Measurements from ENCODE around the gene DDAH1. TPM values are rescaled to one million over a fixed set of nuclear protein-coding genes. Genes with fewer than 3 reads are reported as not detected.

The DDAH1 gene
- total and polyA plus RNA-seq, 2 donors: 12.3 to 32.9 TPM

- no peak for DNase-seq (ENCODE audit: extremely low spot score)
- Histone ChIP-seq H3K36me3 (ENCODE audit: insufficient read depth) (no peaks in the 10 kb centered on the region), H3K4me3 (ENCODE audit: low read depth, low read length) (no peak overlapping the region), H3K4me1 (ENCODE audit: insufficient read depth) (no peaks in the 10 kb centered on the region), H3K27ac (ENCODE audit: low read depth) (no peak overlapping the region)
- WGBS: 80% methylated on average over 4 of the region's 4 CpGs
These were observed 175.1 kb downstream of the DDAH1 start for GRCh38 chr1:85289848-85290335.

- DNase-seq (ENCODE audit: extremely low spot score): no peak
- WGBS: 88% methylated on average over 9 of the region's 9 CpGs
These were observed 175.6 kb downstream of the DDAH1 start for GRCh38 chr1:85289207-85289847.

GRCh38 chr1:85284202-85284601, 180.8 kb downstream of the DDAH1 start:
- Histone ChIP-seq H3K4me3 (ENCODE audit: low read depth, low read length) (no peak overlapping the region), H3K27ac (ENCODE audit: low read depth) (no peak overlapping the region), H3K36me3 (ENCODE audit: insufficient read depth) (no peaks in the 10 kb centered on the region), H3K4me1 (ENCODE audit: insufficient read depth) (no peaks in the 10 kb centered on the region)
- DNase-seq (ENCODE audit: extremely low spot score): no peak
- 93% methylated on average over 2 of the region's 2 CpGs for WGBS

More at GRCh38 chr1:85289207-85289847, 175.6 kb downstream of the DDAH1 start:
- no peaks in the 10 kb centered on the region for H3K4me1 ChIP-seq (ENCODE audit: insufficient read depth)
- no peak overlapping the region for H3K4me3 ChIP-seq (ENCODE audit: low read depth, low read length)
- no peaks in the 10 kb centered on the region for H3K36me3 ChIP-seq (ENCODE audit: insufficient read depth)
- H3K27ac ChIP-seq (ENCODE audit: low read depth): no peak overlapping the region

- Histone ChIP-seq H3K36me3 (ENCODE audit: insufficient read depth) (no peaks in the 10 kb centered on the region), H3K27ac (ENCODE audit: low read depth) (no peak overlapping the region), H3K4me3 (ENCODE audit: low read depth, low read length) (no peak overlapping the region), H3K4me1 (ENCODE audit: insufficient read depth) (no peaks in the 10 kb centered on the region)
- WGBS: 78% methylated on average over 11 of the region's 11 CpGs
- no peak for DNase-seq (ENCODE audit: extremely low spot score)
These were observed 181.3 kb downstream of the DDAH1 start for GRCh38 chr1:85283475-85284199.

GRCh38 chr1:85282424-85282823, 182.5 kb downstream of the DDAH1 start:
- 90% methylated on average over 1 of the region's 1 CpG for WGBS
- no peaks in the 10 kb centered on the region for H3K36me3 ChIP-seq (ENCODE audit: insufficient read depth)
- DNase-seq (ENCODE audit: extremely low spot score): no peak
- H3K27ac ChIP-seq (ENCODE audit: low read depth): no peak overlapping the region
- H3K4me1 ChIP-seq (ENCODE audit: insufficient read depth): no peaks in the 10 kb centered on the region
- H3K4me3 ChIP-seq (ENCODE audit: low read depth, low read length): no peak overlapping the region

GRCh38 chr1:85280636-85281035, 184.3 kb downstream of the DDAH1 start:
- no peak overlapping the region for H3K4me3 ChIP-seq (ENCODE audit: low read depth, low read length)
- H3K4me1 ChIP-seq (ENCODE audit: insufficient read depth): no peaks in the 10 kb centered on the region
- no peak overlapping the region for H3K27ac ChIP-seq (ENCODE audit: low read depth)
- no peaks in the 10 kb centered on the region for H3K36me3 ChIP-seq (ENCODE audit: insufficient read depth)
- 69% methylated on average over 4 of the region's 4 CpGs for WGBS
- DNase-seq (ENCODE audit: extremely low spot score): no peak

- DNase-seq (ENCODE audit: extremely low spot score): no peak
- Histone ChIP-seq H3K4me3 (ENCODE audit: low read depth, low read length) (no peak overlapping the region), H3K27ac (ENCODE audit: low read depth) (no peak overlapping the region), H3K36me3 (ENCODE audit: insufficient read depth) (no peaks in the 10 kb centered on the region), H3K4me1 (ENCODE audit: insufficient read depth) (no peaks in the 10 kb centered on the region)
- 75% methylated on average over 10 of the region's 10 CpGs for WGBS
These were observed 185.4 kb downstream of the DDAH1 start for GRCh38 chr1:85279458-85280080.

GRCh38 chr1:85278853-85279314, 186.1 kb downstream of the DDAH1 start:
- H3K27ac ChIP-seq (ENCODE audit: low read depth): no peak overlapping the region
- H3K36me3 ChIP-seq (ENCODE audit: insufficient read depth): no peaks in the 10 kb centered on the region
- WGBS: 10% methylated on average over 2 of the region's 2 CpGs
- no peaks in the 10 kb centered on the region for H3K4me1 ChIP-seq (ENCODE audit: insufficient read depth)
- no peak overlapping the region for H3K4me3 ChIP-seq (ENCODE audit: low read depth, low read length)
- DNase-seq (ENCODE audit: extremely low spot score): no peak

- H3K4me1 ChIP-seq (ENCODE audit: insufficient read depth): no peaks in the 10 kb centered on the region
- WGBS: 84% methylated on average over 4 of the region's 4 CpGs
- no peak overlapping the region for H3K27ac ChIP-seq (ENCODE audit: low read depth)
- no peaks in the 10 kb centered on the region for H3K36me3 ChIP-seq (ENCODE audit: insufficient read depth)
- no peak for DNase-seq (ENCODE audit: extremely low spot score)
- no peak overlapping the region for H3K4me3 ChIP-seq (ENCODE audit: low read depth, low read length)
These were observed 187.2 kb downstream of the DDAH1 start for GRCh38 chr1:85277802-85278201.

- Histone ChIP-seq H3K27ac (ENCODE audit: low read depth) (peak overlapping the region; percentile 68), H3K4me1 (ENCODE audit: insufficient read depth) (no peaks in the 10 kb centered on the region), H3K36me3 (ENCODE audit: insufficient read depth) (no peaks in the 10 kb centered on the region), H3K4me3 (ENCODE audit: low read depth, low read length) (peak overlapping the region; percentile 59)
- DNase-seq (ENCODE audit: extremely low spot score): no peak
- WGBS: 61% methylated on average over 11 of the region's 11 CpGs
These were observed 187.8 kb downstream of the DDAH1 start for GRCh38 chr1:85276978-85277639.

GRCh38 chr1:85276215-85276977, 188.6 kb downstream of the DDAH1 start, which contains the start of gene BCL10:
Gene BCL10 (minus strand): TSS chr1:85276632. CDS start chr1:85276352, 280 bp downstream.
- no peaks in the 10 kb centered on the region for H3K36me3 ChIP-seq (ENCODE audit: insufficient read depth)
- WGBS: under 1% methylated on average over 77 of the region's 78 CpGs
- peak within 1 kb of the TSS; percentile 59 for H3K4me3 ChIP-seq (ENCODE audit: low read depth, low read length)
- DNase-seq (ENCODE audit: extremely low spot score): peak; percentile 94
- H3K27ac ChIP-seq (ENCODE audit: low read depth): peak within 1 kb of the TSS; percentile 92
- no peaks in the 10 kb centered on the region for H3K4me1 ChIP-seq (ENCODE audit: insufficient read depth)

GRCh38 chr1:85275701-85276214, 189.2 kb downstream of the DDAH1 start:
- Histone ChIP-seq H3K4me3 (ENCODE audit: low read depth, low read length) (peak overlapping the region; percentile 59), H3K27ac (ENCODE audit: low read depth) (peak overlapping the region; percentile 92), H3K4me1 (ENCODE audit: insufficient read depth) (no peaks in the 10 kb centered on the region), H3K36me3 (ENCODE audit: insufficient read depth) (no peaks in the 10 kb centered on the region)
- WGBS: 2% methylated on average over 13 of the region's 13 CpGs
- no peak for DNase-seq (ENCODE audit: extremely low spot score)

Data from urinary bladder (tissue), 4 donors.